Upper lobe of left lung (tissue), 6 donors: ENCODE measurements around the gene CYS1. TPM values are rescaled to one million over a fixed set of nuclear protein-coding genes. Genes with fewer than 3 reads are reported as not detected.

Experiments used
- ATAC-seq, 2 donors: fragments of 200-7000 bp; cut with Tn5 transposase; one replicate each; pipeline ENCODE4 v1.9.1; 2022; ENCODE audit warnings: mild to moderate bottlenecking in 2 of 2, moderate library complexity in 2 of 2; ENCODE audit not compliant: low FRiP score in 2 of 2
- DNase-seq, 2 donors: peaks; one replicate each; pipeline ENCODE4 v3.0.0-alpha.2; 2019 to 2020
- H3K27ac ChIP-seq, 4 donors: fragments of 200-600 bp; sonication (generic); one replicate each; pipeline ENCODE4 v1.5.1; 2016 to 2019
- H3K27me3 ChIP-seq, 4 donors: fragments of 200-600 bp; sonication (generic); one replicate each; pipeline ENCODE4 v1.5.1; 2017 to 2019
- H3K36me3 ChIP-seq, 4 donors: fragments of 200-600 bp; sonication (generic); one replicate each; pipeline ENCODE4 v1.5.1; 2016 to 2019
- H3K4me1 ChIP-seq, 4 donors: fragments of 200-600 bp; sonication (generic); one replicate each; pipeline ENCODE4 v1.5.1; 2018 to 2019
- H3K4me3 ChIP-seq, 4 donors: fragments of 200-600 bp; sonication (generic); one replicate each; pipeline ENCODE4 v1.5.1; 2017 to 2019; ENCODE audit warnings: mild to moderate bottlenecking in 2 of 4, moderate library complexity in 1 of 4
- H3K9me3 ChIP-seq, 4 donors: fragments of 200-600 bp; sonication (generic); one replicate each; pipeline ENCODE4 v1.5.1; 2018 to 2019
- EP300 ChIP-seq, 4 donors: sonication (generic); formaldehyde crosslinking; IDR thresholded peaks; one replicate each; pipeline ENCODE4 v1.5.1; 2017; ENCODE audit warnings: antibody characterized with exemption in 4 of 4, control low read depth in 2 of 4
- POLR2A ChIP-seq, 4 donors: fragments of 450-650 bp; IDR thresholded peaks; one replicate each; pipeline ENCODE4 v1.5.1; 2016 to 2017; ENCODE audit warnings: antibody characterized with exemption in 4 of 4, mild to moderate bottlenecking in 2 of 4
- POLR2AphosphoS5 ChIP-seq, 2 donors: sonication (generic); formaldehyde crosslinking; IDR thresholded peaks; one replicate each; pipeline ENCODE4 v1.5.1; 2017; ENCODE audit warnings: antibody characterized with exemption in 2 of 2
- WGBS, 2 donors: methylation state at CpG; one replicate each; pipeline ENCODE4 v1.1.5; 2017 to 2018; 5-methylcytosine and 5-hydroxymethylcytosine counted together
- total RNA-seq, 6 donors: library from RNA; depleted of rRNA in 4 of 6; stranded (reverse); fragments of >200 nt in 4 of 6; gene quantifications; one replicate each; pipeline versions ENCODE4 v1.1.0 to v1.2.1, GENCODE V29; 2016 to 2021
- TF ChIP-seq, protein P1 (sequence below), 6 experiments: fragments of 450-650 bp in 4 of 6; fragments of 200-600 bp in 2 of 6; sonication (generic) in 2 of 6; IDR thresholded peaks; one replicate each; pipeline ENCODE4 v1.5.1; 2016 to 2019; ENCODE audit warnings: antibody characterized with exemption in 6 of 6
- donor health status: DM: no; HTN: no; CAD: no; lungs with moderate emphysema.
- donor health status: DM: no; HTN: yes; CAD: no; lungs with severe emphysema.

CYS1 gene
- total RNA-seq, 6 donors from 2014 or later: 1.0 to 8.2 (median 5.6) TPM

DNA sequence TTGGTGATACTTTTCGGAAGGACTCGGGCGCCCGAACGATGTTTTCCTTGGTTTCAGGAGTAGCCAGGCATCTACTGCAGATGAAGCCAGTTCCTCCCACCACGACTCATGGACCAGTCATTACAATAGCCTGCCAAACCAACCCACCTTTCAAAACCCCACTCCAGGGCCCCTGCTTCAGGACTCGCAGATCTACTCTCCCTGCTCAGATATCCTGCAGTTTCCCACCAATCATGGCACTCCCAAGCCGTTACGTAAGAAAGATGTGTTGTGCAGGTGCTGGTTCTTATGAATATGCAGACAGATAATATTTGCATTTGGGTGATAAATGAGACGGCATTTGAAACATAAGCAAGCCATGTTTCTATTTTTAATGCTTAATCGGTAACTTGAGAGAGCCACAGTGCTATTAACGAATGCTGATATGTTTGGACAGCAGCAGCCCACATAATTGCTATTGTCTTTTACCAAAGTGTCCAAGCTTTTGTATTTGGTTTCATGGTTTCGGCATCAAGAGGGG lies 3.5 kb upstream of the CYS1 start:
- H3K9me3 ChIP-seq: no peaks in the 10 kb centered on the region
- no peak overlapping the region for H3K27ac ChIP-seq
- H3K4me3 ChIP-seq: no peak overlapping the region
- DNase-seq (no peak), ATAC-seq (no peak)
- TF ChIP-seq, protein P1, sequence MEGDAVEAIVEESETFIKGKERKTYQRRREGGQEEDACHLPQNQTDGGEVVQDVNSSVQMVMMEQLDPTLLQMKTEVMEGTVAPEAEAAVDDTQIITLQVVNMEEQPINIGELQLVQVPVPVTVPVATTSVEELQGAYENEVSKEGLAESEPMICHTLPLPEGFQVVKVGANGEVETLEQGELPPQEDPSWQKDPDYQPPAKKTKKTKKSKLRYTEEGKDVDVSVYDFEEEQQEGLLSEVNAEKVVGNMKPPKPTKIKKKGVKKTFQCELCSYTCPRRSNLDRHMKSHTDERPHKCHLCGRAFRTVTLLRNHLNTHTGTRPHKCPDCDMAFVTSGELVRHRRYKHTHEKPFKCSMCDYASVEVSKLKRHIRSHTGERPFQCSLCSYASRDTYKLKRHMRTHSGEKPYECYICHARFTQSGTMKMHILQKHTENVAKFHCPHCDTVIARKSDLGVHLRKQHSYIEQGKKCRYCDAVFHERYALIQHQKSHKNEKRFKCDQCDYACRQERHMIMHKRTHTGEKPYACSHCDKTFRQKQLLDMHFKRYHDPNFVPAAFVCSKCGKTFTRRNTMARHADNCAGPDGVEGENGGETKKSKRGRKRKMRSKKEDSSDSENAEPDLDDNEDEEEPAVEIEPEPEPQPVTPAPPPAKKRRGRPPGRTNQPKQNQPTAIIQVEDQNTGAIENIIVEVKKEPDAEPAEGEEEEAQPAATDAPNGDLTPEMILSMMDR (IDR thresholded peaks at IDR 0.05): no peak
- WGBS, 2 donors: 73 to 79% methylated on average over 13 of the region's 13 CpGs
- peaks cover 11 to 22% (median 21%) of the 10 kb centered on the region in 4 donors for H3K4me1 ChIP-seq
- no peaks in the 10 kb centered on the region for H3K36me3 ChIP-seq
- peaks cover 0 to 20% (median 10%) of the 10 kb centered on the region in 4 donors for H3K27me3 ChIP-seq

DNA sequence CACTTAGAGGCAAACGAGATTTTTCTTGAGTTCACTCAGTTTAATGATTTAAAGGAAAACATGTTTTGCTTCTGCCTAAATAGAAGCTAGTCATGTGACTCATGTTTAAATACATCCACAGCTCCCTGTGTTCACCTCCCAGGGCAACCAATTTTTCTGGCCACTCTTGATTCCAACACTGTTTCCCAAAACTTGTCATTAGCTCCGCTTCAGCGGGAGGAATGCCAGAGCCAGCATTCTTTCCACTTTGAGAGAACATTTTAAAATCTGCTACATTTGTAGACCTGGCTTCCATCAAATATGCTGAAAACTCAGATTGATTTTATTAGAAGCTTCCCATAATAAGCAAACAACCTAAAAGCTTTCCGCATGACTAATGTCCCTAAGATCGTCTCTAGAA lies 2.8 kb upstream of the CYS1 start:
- Histone ChIP-seq H3K27me3 (peaks cover 0 to 21% (median 10%) of the 10 kb centered on the region in 4 donors), H3K27ac (no peak overlapping the region), H3K4me1 (peaks cover 11 to 24% (median 23%) of the 10 kb centered on the region in 4 donors), H3K4me3 (no peak overlapping the region), H3K36me3 (no peaks in the 10 kb centered on the region), H3K9me3 (no peaks in the 10 kb centered on the region)
- no peak for TF ChIP-seq POLR2A (IDR thresholded peaks at IDR 0.05)
- no peak for TF ChIP-seq POLR2AphosphoS5 (IDR thresholded peaks at IDR 0.05)
- TF ChIP-seq, protein P1 (IDR thresholded peaks at IDR 0.05): no peak
- TF ChIP-seq EP300 (IDR thresholded peaks at IDR 0.05): no peak
- DNase-seq (no peak), ATAC-seq (no peak)
- 58 to 62% methylated on average over 5 of the region's 5 CpGs for WGBS, 2 donors

DNA sequence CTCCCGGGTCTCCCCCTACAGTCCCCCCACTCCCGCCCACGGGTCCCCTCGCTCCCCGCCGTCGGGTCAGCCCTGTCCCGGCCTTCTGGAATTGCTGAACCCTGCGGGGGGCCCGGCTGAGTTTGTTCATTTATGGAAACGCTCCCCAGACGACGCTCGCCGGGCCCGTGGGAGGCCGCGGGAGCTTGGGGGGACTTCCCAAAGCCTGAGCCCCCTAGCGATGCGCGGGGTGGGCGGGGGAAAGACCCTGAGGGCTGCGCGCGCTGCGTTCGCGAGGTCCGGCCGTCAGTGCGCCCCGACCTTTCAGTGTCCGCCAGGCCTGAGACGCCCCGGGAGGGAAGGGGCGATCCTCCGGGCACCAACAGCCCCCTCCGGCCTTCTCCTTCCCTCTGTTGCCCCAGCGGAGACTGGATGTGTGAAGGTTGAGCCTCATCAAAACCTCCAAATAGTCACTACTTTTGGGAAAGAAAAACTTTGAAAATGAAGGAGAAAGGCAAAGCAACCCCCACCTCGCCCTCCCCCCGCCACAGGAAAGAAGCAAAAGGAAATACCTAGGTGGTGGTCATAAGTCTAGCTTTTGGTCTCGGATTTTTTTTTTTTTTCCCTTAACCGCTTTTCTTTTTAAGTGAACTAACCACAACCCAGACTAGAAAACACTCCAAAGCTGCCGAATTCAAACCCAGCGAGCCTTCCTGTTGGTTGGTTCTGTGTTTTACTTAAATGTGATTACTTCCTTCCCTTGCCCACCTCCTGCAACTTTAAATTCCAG lies 509 bp upstream of the CYS1 start:
- Histone ChIP-seq H3K27ac (peak overlapping the region in 1 of 4 donors; percentile 84), H3K36me3 (no peaks in the 10 kb centered on the region), H3K9me3 (no peaks in the 10 kb centered on the region), H3K27me3 (peaks cover 0 to 21% (median 10%) of the 10 kb centered on the region in 4 donors), H3K4me1 (peaks cover 11 to 24% (median 23%) of the 10 kb centered on the region in 4 donors), H3K4me3 (peak overlapping the region in 3 of 4 donors; percentile 48 to 57 (median 57))
- DNase-seq (peak in 1 of 2 donors; percentile 85), ATAC-seq (peak in 1 of 2 donors; percentile 18)
- TF ChIP-seq POLR2AphosphoS5 (IDR thresholded peaks at IDR 0.05) (no peak), EP300 (IDR thresholded peaks at IDR 0.05) (no peak), POLR2A (IDR thresholded peaks at IDR 0.05) (no peak)
- TF ChIP-seq, protein P1 (IDR thresholded peaks at IDR 0.05): no peak
- WGBS, 2 donors: 9 to 13% methylated on average over 12 to 45 of the region's 45 CpGs

DNA sequence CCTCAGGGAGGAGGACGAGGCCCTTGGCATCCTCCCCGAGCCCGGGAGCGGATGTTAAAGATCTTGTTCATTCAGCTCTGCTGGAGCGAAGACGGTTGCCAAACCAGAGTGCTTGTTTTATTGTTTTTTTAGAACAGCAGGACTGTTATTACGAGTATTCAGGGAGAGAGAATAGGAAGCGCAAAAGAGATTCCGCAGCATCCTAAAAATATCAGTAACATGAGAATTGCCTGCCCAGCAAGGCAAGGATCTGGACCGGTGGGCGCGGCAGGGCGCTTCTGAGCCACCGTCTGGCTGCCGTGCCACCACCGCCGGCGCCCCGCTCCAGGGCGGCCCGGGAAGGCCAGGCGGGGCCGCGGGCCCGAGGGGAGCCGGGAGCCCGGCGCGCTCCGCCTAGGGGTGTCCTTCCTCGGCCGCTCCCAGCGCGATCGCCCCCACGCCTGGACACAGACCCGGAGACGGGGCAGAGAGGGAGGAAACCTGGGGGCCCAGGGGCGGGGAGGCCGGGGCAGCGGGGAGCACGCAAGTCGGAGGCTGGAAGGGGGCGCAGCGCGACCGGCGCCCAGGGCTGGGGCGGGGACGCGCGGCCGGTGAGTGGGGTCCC lies 843 bp downstream of the CYS1 start:
- Histone ChIP-seq H3K27ac (peak overlapping the region in 3 of 4 donors; percentile 30 to 84 (median 64)), H3K4me3 (peak overlapping the region; percentile 15 to 57 (median 52)), H3K4me1 (peaks cover 11 to 24% (median 23%) of the 10 kb centered on the region in 4 donors), H3K36me3 (no peaks in the 10 kb centered on the region), H3K27me3 (peaks cover 0 to 21% (median 10%) of the 10 kb centered on the region in 4 donors), H3K9me3 (no peaks in the 10 kb centered on the region)
- DNase-seq (peak in 1 of 2 donors; percentile 88), ATAC-seq (peak in 1 of 2 donors; percentile 72)
- 1 to 4% methylated on average over 19 of the region's 53 CpGs for WGBS, 2 donors
- no peak for TF ChIP-seq POLR2AphosphoS5 (IDR thresholded peaks at IDR 0.05)
- TF ChIP-seq, protein P1 (IDR thresholded peaks at IDR 0.05): no peak
- TF ChIP-seq EP300 (IDR thresholded peaks at IDR 0.05): no peak
- TF ChIP-seq POLR2A (IDR thresholded peaks at IDR 0.05): no peak
